GM20000 (cell line): ENCODE data around the gene RAPGEF1.

ENCODE experiments used
- DNase-seq: peaks from one replicate; pipeline ENCODE4 v3.0.0; 2012; ENCODE audit warnings: low spot score
- TF ChIP-seq, protein P1 (sequence below): IDR thresholded peaks from 2 replicates; pipeline ENCODE4 v1.5.1; 2012; ENCODE audit warnings: mild to moderate bottlenecking, control low read depth; ENCODE audit errors: extremely low read depth, missing control alignments

Gene RAPGEF1

DNA sequence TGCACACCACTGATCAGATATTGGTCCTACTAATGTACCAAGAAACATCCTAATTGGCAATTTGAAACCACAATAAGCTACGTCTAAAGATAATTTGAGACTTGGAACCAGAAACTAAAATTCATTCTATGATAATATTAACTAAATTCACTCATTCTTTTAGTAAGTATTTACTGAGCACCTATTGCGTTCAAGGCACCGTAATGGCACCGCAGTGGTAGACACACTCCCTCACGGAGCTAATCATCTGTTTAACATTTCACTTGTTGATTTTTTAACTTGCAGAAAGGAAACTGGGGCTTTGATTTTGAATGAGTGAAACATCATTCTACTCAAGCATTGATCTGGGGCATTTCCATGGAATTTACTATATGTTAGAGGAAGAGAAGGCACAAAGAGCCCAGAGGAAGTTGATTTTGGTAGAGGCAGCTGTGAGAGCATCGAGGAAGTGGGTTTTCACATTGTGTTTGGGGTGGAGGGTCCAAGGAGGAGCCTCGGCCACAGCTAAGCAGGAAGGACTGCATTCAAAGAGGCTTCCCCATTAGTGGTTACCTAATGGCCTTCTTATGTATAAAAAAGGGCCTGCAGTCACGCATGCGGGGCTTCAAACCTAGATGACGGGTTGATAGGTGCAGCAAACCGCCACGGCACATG is 7.1 kb downstream of the RAPGEF1 start:
- TF ChIP-seq, protein P1, sequence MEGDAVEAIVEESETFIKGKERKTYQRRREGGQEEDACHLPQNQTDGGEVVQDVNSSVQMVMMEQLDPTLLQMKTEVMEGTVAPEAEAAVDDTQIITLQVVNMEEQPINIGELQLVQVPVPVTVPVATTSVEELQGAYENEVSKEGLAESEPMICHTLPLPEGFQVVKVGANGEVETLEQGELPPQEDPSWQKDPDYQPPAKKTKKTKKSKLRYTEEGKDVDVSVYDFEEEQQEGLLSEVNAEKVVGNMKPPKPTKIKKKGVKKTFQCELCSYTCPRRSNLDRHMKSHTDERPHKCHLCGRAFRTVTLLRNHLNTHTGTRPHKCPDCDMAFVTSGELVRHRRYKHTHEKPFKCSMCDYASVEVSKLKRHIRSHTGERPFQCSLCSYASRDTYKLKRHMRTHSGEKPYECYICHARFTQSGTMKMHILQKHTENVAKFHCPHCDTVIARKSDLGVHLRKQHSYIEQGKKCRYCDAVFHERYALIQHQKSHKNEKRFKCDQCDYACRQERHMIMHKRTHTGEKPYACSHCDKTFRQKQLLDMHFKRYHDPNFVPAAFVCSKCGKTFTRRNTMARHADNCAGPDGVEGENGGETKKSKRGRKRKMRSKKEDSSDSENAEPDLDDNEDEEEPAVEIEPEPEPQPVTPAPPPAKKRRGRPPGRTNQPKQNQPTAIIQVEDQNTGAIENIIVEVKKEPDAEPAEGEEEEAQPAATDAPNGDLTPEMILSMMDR, result no peak
- DNase-seq, result no peak

DNA sequence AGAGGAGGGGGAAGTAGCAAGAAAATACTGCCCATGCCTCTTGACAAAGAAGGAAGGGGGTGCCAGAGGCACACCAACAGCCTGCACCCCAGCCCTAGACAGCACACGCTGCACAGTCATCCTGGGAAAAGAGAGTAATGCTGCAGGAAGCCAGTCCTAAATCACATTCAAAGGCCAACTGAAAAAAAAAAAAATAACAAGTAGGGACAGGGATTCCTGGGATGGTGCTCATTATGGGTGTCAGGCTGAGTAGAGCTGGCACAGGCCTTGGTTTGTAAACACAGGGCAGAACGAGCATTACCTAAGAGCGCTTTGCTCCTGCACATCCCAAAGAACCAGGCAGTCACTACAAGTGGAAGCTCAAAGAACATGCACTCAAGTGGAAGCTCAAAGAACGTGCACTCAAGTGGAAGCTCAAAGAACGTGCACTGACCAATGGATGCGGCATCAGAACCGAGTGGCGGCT is 7.8 kb downstream of the RAPGEF1 start:
- TF ChIP-seq, protein P1, result no peak
- DNase-seq, result no peak

DNA sequence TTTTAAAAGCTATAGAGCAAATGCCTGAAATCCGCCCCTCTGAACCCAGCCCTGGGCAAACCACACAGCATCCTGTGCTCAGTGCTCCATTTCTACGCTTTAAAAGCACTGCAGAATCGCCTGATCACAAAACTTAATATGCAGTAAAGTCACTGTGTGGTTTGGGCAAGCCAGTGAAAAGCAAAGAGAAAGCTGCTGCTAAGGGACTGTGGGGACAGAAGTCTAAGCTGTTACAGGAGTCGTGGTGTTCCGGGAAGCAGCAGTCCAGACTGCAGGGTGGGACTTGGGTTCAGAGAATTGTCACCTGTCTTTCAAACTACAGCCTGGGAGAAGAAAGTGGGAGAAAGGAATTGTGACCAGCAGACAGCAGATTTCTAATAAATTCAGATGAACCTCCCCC is 8.2 kb downstream of the RAPGEF1 start:
- DNase-seq, result no peak
- TF ChIP-seq, protein P1, result no peak

DNA sequence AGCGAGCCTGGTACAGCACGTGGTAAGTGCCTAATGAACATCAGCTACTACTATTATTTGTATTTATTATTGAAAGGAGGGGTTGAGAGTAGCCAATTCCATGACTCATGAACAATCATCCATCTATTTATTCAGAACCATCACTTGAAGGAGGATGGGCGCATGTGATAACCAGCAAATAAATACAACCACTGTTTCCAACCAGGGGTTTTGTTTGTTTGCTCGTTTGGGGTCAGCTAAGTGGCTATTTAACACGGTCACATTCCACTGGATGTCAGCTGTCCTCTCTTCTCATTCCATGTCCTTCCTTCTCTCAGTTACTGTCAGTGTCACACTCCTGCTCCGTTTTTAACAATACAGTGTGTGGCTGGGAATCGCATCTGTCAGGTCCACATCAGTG is 8.6 kb downstream of the RAPGEF1 start:
- no peak for DNase-seq
- TF ChIP-seq, protein P1, result no peak

DNA sequence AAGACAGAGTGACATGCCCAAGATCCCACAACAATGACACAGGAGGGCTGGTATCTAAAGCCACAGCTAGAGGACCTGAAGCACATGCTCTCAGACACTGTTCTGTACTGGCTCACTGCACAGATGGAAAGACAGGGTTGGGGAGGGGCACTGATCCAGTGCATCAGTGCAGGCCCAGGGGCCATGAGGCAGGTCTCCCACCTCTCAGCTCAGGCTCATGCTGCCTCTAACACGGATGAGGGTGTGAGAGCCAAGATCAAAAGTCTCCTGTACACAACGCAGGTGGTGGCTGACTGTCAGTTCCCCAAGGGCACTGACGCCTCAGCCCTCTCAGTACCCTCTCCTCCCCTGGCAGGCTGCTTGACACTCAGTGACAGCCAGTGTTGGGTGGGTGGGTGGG is 10.9 kb downstream of the RAPGEF1 start:
- DNase-seq, result no peak
- TF ChIP-seq, protein P1, result no peak

DNA sequence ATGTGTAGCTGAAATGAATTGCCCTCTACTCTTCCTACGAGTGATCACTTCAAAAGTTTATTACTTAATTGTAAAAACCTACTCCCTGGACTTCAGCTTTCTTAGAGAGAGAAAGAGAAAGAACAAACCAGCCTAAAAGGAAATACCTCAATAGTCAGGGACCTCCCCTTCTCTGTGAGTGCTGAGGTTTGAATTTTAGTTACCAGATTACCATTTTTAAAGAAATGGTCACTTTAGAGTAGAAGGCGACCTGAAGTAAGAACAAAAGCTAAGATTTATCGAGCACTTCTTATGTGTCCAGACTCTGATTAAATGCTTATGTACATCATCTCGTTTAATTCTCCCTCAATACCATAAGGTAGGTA is 11.3 kb downstream of the RAPGEF1 start:
- DNase-seq, result no peak
- TF ChIP-seq, protein P1, result no peak

DNA sequence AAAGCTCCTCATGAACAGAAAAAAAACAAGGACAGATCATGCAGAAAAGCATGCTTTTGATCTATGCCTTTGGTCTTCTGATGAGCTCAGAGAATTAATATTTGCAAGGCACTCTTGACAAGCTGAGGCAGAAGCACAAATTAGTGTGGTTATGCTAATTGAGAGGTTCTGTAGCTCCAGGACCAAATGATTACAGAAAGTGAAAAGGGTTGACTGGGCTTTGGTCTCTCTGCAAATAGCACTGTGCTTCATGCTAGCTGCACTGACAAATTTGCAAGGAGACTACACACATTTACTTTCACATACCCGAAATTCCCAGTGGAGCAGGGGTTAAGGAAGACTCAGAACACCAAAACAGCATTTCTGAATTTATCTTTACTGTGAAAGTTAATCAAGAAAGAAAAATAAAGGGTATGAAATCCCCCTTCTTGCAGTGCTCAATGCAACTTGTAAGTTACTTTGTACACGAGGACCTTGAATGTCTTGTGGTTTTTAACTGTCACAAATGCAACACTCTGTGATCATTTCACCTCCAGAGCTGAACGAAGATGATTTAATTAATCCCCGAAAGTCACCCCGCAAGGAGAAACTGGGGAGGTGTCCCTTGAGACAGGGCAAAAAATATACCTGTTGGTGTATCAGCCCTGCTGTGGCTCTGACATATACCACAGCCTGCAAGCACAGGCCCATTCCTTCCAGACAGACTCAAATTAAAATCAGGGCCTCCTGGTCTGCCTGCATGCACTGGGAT is 11.9 kb downstream of the RAPGEF1 start:
- DNase-seq, result no peak
- TF ChIP-seq, protein P1, result no peak
